Body of pancreas (tissue), 4 donors: Measurements from ENCODE around the gene PLA2G4D.

Experiments used
- CTCF ChIP-seq, 7 experiments: fragments of 450-650 bp in 4 of 7; fragments of 200-600 bp in 3 of 7; sonication (generic) in 3 of 7; IDR thresholded peaks; one replicate each; pipeline ENCODE4 v1.5.1; 2016 to 2019; ENCODE audit warnings: antibody characterized with exemption in 7 of 7
- POLR2A ChIP-seq, 3 donors: fragments of 450-650 bp; IDR thresholded peaks; one replicate each; pipeline ENCODE4 v1.6.1; 2016; ENCODE audit warnings: antibody characterized with exemption in 3 of 3, mild to moderate bottlenecking in 2 of 3

- TF ChIP-seq CTCF (IDR thresholded peaks at IDR 0.05) = no peak
- TF ChIP-seq POLR2A (IDR thresholded peaks at IDR 0.05) = no peak
Observed at GRCh38 chr15:42093966-42094365, 396 bp downstream of the PLA2G4D start.
